Embryonic facial prominence (tissue), 1 donor: Measurements from ENCODE around the gene HGFAC.
"Not testable (repeated sequence)": the region's sequence is repeated elsewhere in the genome, so short reads cannot be mapped to it uniquely, and the experiment has no call there.

Source experiments
- DNase-seq: peaks from one replicate; pipeline ENCODE4 v3.0.0-alpha.2; 2016; ENCODE audit errors: extremely low spot score

Gene HGFAC

DNA sequence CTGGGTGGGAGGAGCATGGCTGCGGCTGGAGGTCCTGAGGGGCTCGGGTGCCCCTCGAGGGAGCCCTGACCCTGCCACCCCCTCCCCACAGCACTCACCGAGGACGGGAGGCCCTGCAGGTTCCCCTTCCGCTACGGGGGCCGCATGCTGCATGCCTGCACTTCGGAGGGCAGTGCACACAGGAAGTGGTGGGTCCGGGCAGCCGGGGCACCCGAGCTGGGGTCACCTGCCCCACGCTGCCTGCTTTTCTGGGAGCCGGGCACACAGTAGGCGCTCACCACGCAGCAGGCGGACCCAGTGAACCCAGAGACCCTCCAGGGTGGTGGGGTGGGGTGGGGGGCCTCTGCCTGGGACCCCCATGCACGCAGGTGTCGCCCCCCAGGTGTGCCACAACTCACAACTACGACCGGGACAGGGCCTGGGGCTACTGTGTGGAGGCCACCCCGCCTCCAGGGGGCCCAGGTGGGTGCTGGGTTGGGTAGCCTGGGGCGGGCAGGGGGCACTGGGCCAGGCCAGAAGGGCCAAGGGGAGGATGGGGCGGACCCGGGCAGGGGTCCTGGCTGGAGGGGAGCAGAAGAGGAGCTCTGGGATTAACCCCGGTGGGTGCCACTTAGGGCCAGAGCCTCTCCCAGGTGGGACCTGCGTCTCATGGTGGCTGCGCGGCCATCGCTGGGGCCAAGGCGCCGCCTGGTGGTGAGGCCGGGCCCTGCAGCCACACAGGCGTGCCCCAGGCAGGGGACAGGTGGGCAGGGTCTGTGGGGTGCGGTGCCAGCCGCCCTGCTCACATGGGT lies 1.4 kb downstream of the HGFAC start:
- no peak for DNase-seq

- no peak for DNase-seq
These were observed 2.1 kb downstream of the HGFAC start for GRCh38 chr4:3443750-3444309.

DNA sequence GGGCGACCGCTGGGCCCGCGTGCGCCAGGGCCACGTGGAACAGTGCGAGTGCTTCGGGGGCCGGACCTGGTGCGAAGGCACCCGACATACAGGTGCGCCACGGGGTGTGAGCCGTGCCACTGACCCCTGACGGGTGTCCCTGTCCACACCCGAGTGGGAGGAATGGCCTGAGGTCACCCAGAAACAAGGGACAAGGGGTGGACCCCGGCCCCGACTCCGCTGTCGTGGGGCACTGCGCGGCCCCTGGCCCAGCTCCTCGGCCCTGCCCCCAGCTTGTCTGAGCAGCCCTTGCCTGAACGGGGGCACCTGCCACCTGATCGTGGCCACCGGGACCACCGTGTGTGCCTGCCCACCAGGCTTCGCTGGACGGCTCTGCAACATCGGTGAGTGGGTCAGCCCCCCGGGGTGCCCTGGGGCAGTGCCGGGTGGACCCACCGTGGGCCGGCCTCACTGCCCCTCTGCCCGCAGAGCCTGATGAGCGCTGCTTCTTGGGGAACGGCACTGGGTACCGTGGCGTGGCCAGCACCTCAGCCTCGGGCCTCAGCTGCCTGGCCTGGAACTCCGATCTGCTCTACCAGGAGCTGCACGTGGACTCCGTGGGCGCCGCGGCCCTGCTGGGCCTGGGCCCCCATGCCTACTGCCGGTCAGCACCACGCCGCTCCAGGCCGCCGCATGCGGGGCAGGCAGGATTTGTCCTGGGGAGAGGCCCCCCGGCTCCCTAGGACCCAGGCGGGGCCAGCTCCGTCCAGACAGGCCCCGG lies 2.8 kb downstream of the HGFAC start:
- no peak for DNase-seq

DNA sequence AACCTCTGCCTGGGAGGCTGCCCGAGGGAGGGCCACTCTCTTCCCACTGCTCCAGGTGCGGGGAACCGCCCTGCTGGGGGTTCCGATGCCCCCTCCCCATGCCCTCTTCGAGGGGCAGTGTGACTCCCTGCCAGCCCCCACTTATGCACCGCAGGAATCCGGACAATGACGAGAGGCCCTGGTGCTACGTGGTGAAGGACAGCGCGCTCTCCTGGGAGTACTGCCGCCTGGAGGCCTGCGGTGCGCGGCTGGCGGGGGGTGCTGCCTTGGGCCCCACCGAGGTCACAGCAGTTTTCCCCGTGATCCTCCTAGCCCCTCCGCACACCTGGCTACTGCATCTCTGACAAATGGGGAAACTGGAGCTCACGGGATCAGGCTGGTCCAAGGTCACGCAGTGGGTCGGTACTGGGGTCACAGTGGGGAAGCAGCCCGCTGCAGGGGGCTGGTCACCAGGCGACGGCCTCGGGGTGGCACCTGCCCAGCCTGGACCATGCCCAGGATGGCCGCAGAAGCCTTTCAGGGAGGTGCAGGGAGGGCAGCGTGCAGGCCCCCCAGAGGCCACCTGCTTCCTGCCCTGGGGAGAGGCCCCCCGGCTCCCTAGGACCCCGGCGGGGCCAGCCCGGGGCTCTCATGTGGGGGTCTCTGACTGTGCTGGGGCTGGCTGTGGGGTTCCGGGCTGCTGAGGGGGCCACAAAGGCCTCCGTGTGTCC lies 3.5 kb downstream of the HGFAC start:
- no peak for DNase-seq

DNA sequence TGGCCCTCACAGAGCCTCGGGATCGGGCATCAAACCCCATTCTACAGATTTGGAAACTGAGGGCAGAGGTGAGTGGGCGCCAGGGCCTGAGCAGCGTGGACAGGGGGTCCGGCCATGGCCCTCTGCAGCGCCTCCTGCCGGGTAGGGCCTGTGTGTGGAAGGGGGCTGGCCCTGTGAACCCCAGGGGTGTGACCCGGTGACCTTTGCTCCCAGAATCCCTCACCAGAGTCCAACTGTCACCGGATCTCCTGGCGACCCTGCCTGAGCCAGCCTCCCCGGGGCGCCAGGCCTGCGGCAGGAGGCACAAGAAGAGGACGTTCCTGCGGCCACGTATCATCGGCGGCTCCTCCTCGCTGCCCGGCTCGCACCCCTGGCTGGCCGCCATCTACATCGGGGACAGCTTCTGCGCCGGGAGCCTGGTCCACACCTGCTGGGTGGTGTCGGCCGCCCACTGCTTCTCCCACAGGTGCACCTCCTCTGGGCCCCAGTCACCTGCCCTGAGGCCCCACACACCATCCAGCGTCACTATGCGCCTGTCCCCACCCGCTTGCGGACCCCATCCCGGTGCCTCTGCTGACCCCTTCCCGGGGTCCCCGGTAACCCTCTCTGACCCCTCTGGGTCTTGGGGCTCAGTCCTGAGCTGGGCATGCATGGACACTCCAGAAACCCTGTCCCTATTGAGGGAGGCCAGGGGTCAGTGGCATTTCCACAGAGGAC lies 4.2 kb downstream of the HGFAC start:
- no peak for DNase-seq

DNA sequence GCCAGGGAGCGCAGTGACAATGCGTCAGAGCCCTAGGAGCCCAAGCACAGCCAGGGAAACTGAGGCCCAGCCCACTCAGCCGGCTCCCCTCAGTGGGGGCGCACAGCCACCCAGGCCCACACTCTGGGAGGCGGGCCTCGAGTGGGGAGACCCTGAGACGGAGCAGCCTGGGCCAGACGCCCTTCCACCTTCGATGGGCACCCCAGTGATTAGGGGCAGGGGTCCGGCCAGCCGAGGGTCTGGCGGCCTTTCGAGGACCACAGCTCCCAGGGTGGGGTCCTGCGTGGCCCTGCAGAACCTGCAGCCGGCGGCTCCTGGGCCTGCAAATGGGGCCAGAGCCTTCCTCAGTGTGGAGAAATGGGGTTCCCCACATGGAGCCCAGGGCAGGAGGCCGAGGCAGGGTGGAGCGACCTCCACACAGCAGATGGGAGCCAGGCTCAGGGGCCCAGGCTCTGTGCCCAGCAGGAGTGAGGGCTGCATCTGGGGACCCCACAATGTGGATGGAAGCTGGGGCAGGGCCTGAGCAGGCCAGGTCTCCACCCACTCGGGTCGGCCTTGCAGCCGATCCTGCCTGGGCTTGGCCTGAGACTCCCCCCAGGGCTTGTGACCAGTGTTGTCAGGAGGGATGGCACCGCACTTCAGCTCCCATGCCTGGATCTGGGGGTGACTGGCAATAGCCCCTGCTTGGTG lies 5.0 kb downstream of the HGFAC start:
- no peak for DNase-seq

DNA sequence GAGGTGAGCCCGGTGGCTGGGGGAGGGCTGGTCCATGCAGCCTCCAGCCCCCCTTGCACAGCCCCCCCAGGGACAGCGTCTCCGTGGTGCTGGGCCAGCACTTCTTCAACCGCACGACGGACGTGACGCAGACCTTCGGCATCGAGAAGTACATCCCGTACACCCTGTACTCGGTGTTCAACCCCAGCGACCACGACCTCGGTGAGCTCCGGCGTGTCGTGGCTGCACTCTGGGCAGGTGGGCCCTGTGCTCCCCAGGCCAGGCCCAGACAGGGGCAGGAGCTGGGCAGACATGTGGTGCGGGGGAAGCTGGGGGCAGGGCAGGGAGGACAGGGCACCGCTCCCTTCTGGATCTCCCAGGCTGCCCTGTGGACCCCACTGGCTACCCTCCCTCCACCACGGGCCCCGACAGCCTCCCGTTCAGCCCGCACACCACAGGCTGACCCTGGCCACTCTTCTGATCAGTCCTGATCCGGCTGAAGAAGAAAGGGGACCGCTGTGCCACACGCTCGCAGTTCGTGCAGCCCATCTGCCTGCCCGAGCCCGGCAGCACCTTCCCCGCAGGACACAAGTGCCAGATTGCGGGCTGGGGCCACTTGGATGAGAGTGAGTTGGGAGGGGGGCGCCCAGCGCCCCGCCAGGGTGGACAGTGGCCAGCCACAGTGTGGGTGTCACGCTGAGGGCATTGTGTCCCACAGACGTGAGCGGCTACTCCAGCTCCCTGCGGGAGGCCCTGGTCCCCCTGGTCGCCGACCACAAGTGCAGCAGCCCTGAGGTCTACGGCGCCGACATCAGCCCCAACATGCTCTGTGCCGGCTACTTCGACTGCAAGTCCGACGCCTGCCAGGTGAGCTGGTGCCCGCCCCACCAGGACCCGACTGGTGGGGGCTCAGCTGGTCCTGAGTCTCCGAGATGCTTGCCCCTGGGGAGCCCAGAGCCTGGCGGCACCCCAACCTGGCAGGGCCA lies 5.9 kb downstream of the HGFAC start:
- DNase-seq: no peak

DNA sequence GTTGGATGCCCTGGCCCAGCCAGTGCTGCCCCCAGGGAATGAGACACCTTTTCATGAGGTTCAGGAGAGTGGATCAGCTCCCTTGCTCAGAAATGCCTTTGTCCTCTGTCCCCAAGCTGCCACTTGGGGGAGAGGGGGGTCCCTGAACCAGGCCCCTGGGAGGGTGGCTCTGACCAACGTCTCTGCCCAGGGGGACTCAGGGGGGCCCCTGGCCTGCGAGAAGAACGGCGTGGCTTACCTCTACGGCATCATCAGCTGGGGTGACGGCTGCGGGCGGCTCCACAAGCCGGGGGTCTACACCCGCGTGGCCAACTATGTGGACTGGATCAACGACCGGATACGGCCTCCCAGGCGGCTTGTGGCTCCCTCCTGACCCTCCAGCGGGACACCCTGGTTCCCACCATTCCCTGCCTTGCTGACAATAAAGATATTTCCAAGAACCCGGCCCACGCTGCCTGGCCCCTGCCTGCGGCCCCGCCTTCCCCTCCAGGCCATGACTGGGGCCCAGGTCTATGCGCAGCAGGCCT lies 7.3 kb downstream of the HGFAC start:
- DNase-seq: no peak

- DNase-seq: no peak
These were observed 8.1 kb downstream of the HGFAC start for GRCh38 chr4:3449574-3450534.

- DNase-seq: no peak
These were observed 8.9 kb downstream of the HGFAC start for GRCh38 chr4:3450643-3451042.

DNA sequence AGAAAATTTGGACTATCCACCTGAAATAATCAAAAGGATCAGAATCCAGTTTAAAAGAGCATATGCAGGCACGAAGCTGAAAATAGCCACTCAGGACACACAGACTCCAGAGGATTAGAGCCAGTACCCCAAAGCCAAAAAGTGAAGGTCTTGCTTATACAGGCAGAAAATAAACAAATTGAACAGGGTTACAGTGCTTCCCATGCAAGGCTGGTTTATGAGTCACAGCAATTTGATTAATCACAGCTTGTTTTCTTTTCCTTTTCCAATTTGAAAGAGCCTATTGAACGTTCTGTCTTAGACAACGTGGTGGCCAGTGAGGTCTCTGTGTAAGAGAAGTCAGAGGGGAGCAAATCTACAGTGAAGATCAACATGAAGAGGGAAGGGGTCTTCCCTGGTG lies 10.2 kb downstream of the HGFAC start:
- DNase-seq: no peak

GRCh38 chr4:3452376-3452775 lies 10.6 kb downstream of the HGFAC start:
- no peak for DNase-seq

- DNase-seq: not testable (repeated sequence)
These were observed 13.8 kb downstream of the HGFAC start for GRCh38 chr4:3455596-3455995.

DNA sequence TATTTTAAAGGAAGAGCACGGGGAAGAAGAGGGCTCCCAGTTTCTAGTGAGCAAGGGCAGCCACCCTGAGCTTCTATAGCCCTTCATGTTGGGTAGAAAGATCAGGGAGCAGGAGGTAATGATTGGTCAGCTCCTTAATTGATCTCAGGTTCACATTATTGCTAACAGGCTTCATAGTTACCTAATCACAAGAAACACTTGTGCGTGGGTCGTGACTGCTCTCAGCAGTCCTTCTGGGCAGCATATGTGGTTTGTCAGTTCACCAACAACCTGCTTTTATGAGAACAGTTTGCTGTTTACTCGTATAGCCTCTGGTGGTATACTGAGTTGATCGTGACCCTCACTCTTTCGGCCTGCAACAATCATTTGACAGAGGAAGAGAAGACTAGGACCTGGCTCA lies 16.6 kb downstream of the HGFAC start:
- no peak for DNase-seq

GRCh38 chr4:3459156-3459555 lies 17.4 kb downstream of the HGFAC start:
- not testable (repeated sequence) for DNase-seq

GRCh38 chr4:3460926-3461325 lies 19.2 kb downstream of the HGFAC start:
- no peak for DNase-seq

DNA sequence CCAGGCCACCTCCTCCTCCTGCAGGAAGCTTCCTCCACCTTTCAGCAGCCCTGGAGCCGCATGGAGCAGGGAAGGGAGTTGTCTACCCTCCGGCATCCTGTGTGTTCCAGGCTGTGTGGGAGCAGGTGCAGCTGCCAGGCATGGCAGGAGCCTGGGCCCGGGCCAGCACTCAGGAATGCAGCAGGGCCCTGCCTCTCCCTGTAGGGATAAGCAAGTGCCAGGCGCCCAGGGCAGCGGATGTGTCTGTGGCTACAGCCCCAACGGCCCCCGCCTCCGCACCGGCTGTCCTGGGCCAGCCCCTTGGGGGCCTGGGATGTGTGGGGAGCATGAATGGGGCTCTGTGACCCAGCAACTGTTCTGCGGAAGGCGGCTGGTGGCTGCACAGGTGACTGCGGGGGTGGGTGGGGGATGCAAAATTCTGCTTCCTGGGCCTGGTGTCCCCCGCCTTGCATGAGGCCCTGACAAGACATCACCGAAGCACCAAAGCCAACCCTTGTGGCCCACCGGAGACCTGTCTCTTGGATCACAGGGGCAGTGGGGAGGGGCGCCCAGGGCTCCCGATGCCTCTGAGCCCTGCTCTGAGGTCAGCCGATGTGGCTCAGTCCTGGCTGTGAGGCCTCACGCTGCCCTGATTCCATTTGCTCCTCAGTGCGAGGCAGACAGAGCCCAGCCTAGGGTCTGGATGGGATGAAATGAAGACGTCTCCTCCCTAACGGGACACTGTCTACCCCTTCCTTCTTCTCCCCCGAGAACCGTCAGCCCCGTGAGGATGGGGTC lies 19.9 kb downstream of the HGFAC start:
- DNase-seq: no peak
